Measurements from ENCODE around the gene KCTD10.

GRCh38 chr12:109487181-109488050 is 10.3 kb upstream of the KCTD10 start:
- no peak for TF ChIP-seq CTCF (IDR thresholded peaks at IDR 0.05; ENCODE audit: borderline replicate concordance, extremely low read depth, low read length, poor library complexity, severe bottlenecking)
- TF ChIP-seq EZH2 (IDR thresholded peaks at IDR 0.05; ENCODE audit: borderline replicate concordance, low read depth, low read length, severe bottlenecking), result no peak

Measured in DND-41 (cell line).